Esophagus muscularis mucosa (tissue), 4 donors: ENCODE measurements around the gene TSEN54. TPM values are rescaled to one million over a fixed set of nuclear protein-coding genes. Genes with fewer than 3 reads are reported as not detected.

ENCODE experiments used
- DNase-seq: peaks from one replicate; pipeline ENCODE4 v3.0.0-alpha.2; 2017; ENCODE audit errors: extremely low spot score
- H3K27ac ChIP-seq, 4 donors: fragments of 200-600 bp; sonication (generic); replicated peaks in 1 of 4; 1 replicate in 3 of 4; 2 replicates in 1 of 4; pipeline ENCODE4 v1.5.1; 2016 to 2019; ENCODE audit warnings: mild to moderate bottlenecking in 1 of 4
- H3K27me3 ChIP-seq, 4 donors: fragments of 200-600 bp; sonication (generic); one replicate each; pipeline versions ENCODE4 v1.5.1 to v1.6.0; 2016 to 2019
- H3K36me3 ChIP-seq, 4 donors: fragments of 200-600 bp; sonication (generic); one replicate each; pipeline ENCODE4 v1.5.1; 2016 to 2019
- H3K4me1 ChIP-seq, 4 donors: fragments of 200-600 bp; sonication (generic); one replicate each; pipeline ENCODE4 v1.5.1; 2016 to 2019
- H3K4me3 ChIP-seq, 4 donors: fragments of 200-600 bp; sonication (generic); 1 replicate in 2 of 4; 2 replicates in 2 of 4; pipeline ENCODE4 v1.5.1; 2016 to 2019; ENCODE audit warnings: mild to moderate bottlenecking in 4 of 4, moderate library complexity in 1 of 4
- H3K9me3 ChIP-seq, 4 donors: fragments of 200-600 bp; sonication (generic); 1 replicate in 3 of 4; 2 replicates in 1 of 4; pipeline ENCODE4 v1.5.1; 2016 to 2019
- EP300 ChIP-seq: sonication (generic); formaldehyde crosslinking; IDR thresholded peaks from one replicate; pipeline ENCODE4 v1.6.1; 2017; ENCODE audit warnings: antibody characterized with exemption
- POLR2A ChIP-seq: fragments of 450-650 bp; IDR thresholded peaks from one replicate; pipeline ENCODE4 v1.6.1; 2017; ENCODE audit warnings: antibody characterized with exemption, moderate library complexity, mild to moderate bottlenecking, low read depth
- POLR2AphosphoS5 ChIP-seq, 2 donors: sonication (generic); formaldehyde crosslinking; IDR thresholded peaks; one replicate each; pipeline ENCODE4 v1.6.1; 2017; ENCODE audit warnings: antibody characterized with exemption in 2 of 2
- WGBS: methylation state at CpG from one replicate; pipeline ENCODE4 v1.1.5; 2018; 5-methylcytosine and 5-hydroxymethylcytosine counted together
- intact Hi-C: fragments of 100-400 bp; cut with DNase I; formaldehyde crosslinking; loops from one replicate; pipeline ENCODE4 v1.15.1; 2023
- total RNA-seq, 4 donors: library from RNA; depleted of rRNA; stranded (reverse); fragments of >200 nt; gene quantifications; one replicate each; pipeline versions ENCODE4 v1.1.0 to v1.2.1, GENCODE V29; 2016
- TF ChIP-seq, protein P1 (sequence below), 3 experiments: fragments of 200-600 bp in 2 of 3; fragments of 450-650 bp in 1 of 3; sonication (generic) in 2 of 3; IDR thresholded peaks; one replicate each; pipeline ENCODE4 v1.5.1; 2017 to 2019; ENCODE audit warnings: antibody characterized with exemption in 3 of 3, mild to moderate bottlenecking in 2 of 3, moderate library complexity in 1 of 3

TSEN54 gene
- total RNA-seq, 4 donors from 2014 or later, result 14.5 to 32.1 (median 24.1) TPM

DNA sequence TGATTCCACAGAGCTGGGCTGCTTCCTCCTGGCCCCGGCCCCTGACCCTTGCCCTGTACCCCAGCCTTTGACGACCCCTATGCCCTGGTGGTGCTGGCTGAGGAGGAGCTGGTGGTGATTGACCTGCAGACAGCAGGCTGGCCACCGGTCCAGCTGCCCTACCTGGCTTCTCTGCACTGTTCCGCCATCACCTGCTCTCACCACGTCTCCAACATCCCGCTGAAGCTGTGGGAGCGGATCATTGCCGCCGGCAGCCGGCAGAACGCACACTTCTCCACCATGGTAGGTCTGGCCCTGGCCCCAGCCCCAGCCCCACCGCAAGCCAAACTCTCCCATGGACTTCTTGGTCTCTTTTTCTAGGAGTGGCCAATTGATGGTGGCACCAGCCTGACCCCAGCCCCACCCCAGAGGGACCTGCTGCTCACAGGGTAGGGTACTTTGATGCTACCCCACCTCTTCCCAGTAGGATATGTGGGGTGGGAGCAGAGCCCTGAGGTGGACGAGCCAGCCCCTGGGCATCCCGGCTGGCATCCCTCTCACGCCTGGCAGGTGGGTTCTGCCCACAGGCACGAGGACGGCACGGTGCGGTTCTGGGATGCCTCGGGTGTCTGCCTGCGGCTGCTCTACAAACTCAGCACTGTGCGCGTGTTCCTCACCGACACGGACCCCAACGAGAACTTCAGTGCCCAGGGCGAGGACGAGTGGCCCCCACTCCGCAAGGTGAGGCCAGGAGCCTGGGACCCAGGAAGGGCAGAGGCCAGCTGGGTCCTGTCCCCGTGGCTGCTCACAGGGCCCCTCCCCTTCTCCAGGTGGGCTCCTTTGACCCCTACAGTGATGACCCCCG, 52.3 kb downstream of the TSEN54 start:
- intact Hi-C loops, result no loop called here
- Histone ChIP-seq H3K4me1 (no peaks in the 10 kb centered on the region), H3K4me3 (no peak overlapping the region), H3K36me3 (peaks cover 0 to 12% (median 4%) of the 10 kb centered on the region in 4 donors), H3K9me3 (no peaks in the 10 kb centered on the region), H3K27me3 (no peaks in the 10 kb centered on the region), H3K27ac (no peak overlapping the region)
- TF ChIP-seq EP300, result no peak
- no peak for DNase-seq
- 94% methylated on average over 20 of the region's 31 CpGs for WGBS

DNA sequence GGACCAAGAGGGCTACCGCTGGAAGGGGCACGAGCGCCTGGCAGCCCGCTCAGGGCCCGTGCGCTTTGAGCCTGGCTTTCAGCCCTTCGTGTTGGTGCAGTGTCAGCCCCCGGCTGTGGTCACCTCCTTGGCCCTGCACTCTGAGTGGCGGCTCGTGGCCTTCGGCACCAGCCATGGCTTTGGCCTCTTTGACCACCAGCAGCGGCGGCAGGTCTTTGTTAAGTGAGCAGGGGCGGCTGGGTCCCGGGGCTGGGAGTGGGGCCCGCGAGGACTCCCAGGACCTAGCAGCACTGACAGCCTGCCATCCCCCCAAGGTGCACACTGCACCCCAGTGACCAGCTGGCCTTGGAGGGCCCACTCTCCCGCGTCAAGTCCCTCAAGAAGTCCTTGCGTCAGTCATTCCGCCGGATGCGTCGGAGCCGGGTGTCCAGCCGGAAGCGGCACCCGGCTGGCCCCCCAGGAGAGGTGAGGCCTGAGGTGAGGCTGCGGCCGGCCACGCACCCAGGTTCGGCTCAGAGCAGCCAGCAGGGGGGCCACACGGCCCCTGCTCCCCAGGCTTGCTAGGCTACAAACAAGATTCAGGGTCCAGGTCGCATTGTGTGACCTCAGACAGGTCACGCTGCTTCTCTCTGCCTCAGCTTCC, 53.8 kb downstream of the TSEN54 start:
- 90% methylated on average over 7 of the region's 35 CpGs for WGBS
- H3K27ac ChIP-seq, result no peak overlapping the region
- TF ChIP-seq EP300 (no peak), POLR2A (no peak), POLR2AphosphoS5 (IDR thresholded peaks at IDR 0.05) (no peak)
- TF ChIP-seq, protein P1, sequence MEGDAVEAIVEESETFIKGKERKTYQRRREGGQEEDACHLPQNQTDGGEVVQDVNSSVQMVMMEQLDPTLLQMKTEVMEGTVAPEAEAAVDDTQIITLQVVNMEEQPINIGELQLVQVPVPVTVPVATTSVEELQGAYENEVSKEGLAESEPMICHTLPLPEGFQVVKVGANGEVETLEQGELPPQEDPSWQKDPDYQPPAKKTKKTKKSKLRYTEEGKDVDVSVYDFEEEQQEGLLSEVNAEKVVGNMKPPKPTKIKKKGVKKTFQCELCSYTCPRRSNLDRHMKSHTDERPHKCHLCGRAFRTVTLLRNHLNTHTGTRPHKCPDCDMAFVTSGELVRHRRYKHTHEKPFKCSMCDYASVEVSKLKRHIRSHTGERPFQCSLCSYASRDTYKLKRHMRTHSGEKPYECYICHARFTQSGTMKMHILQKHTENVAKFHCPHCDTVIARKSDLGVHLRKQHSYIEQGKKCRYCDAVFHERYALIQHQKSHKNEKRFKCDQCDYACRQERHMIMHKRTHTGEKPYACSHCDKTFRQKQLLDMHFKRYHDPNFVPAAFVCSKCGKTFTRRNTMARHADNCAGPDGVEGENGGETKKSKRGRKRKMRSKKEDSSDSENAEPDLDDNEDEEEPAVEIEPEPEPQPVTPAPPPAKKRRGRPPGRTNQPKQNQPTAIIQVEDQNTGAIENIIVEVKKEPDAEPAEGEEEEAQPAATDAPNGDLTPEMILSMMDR (IDR thresholded peaks at IDR 0.05), result no peak

DNA sequence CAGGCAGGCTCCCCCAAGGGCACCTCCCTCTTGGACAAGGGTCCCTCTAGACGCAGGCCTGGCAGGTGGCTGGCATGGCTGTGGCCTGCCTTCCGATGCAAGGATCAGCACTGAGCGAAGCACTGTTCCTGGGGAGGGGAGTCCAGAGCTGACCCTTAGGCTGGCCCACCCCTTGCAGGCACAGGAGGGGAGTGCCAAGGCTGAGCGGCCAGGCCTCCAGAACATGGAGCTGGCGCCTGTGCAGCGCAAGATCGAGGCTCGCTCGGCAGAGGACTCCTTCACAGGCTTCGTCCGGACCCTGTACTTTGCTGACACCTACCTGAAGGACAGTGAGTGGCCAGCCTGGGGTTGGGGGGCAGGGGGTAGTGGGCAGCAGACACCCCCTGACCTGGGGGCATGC, 54.4 kb downstream of the TSEN54 start:
- Histone ChIP-seq H3K36me3 (peaks cover 0 to 2% (median 0%) of the 10 kb centered on the region in 4 donors), H3K9me3 (no peaks in the 10 kb centered on the region), H3K27me3 (no peaks in the 10 kb centered on the region), H3K4me3 (no peak overlapping the region), H3K27ac (peak overlapping the region in 1 of 4 donors; percentile 25), H3K4me1 (no peaks in the 10 kb centered on the region)
- intact Hi-C loops, result no loop called here
- DNase-seq, result no peak
- no peak for TF ChIP-seq POLR2AphosphoS5 (IDR thresholded peaks at IDR 0.05)
- TF ChIP-seq POLR2A, result no peak
- TF ChIP-seq, protein P1 (IDR thresholded peaks at IDR 0.05), result no peak
- TF ChIP-seq EP300, result no peak
- 100% methylated on average over 1 of the region's 11 CpGs for WGBS

More for the DNA sequence above, 53.8 kb downstream of the TSEN54 start:
- Histone ChIP-seq H3K27me3 (no peaks in the 10 kb centered on the region), H3K9me3 (no peaks in the 10 kb centered on the region), H3K4me3 (no peak overlapping the region), H3K4me1 (no peaks in the 10 kb centered on the region), H3K36me3 (peaks cover 0 to 2% (median 0%) of the 10 kb centered on the region in 4 donors)
- DNase-seq, result no peak
- intact Hi-C loops, result no loop called here

DNA sequence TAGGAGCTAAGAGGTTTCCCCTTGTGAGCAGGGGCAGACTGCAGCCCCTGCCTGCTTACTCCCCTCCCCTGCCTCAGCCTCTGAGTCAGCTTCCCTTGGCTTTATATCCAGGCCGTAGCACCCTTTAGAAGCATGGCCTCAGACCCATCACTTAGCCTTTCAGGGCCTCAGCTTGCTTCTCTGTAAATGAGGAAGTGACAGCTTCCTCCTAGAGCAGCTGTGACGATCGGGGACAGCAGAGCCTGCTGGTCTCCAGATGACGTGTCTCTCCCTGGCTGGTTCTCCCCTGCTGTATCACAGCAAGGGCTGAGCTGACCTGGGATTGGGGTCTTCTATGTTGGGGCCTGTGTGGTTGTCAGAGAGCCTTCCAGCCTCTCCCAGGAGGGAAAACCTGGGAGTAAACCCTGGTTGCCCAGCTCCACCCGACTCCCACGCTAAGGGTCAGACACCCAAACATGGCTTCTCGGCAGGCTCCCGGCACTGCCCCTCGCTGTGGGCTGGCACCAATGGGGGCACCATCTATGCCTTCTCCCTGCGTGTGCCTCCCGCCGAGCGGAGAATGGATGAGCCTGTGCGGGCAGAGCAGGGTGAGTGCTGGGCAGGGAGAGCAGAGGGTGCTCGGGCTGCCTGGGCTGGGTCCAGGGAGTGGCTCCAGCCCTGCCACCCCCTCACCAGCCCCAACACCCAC, 55.0 kb downstream of the TSEN54 start:
- WGBS, result 84% methylated on average over 15 of the region's 15 CpGs
- Histone ChIP-seq H3K4me3 (no peak overlapping the region), H3K27ac (peak overlapping the region in 1 of 4 donors; percentile 39), H3K4me1 (no peaks in the 10 kb centered on the region), H3K36me3 (peaks cover 0 to 2% (median 0%) of the 10 kb centered on the region in 4 donors), H3K27me3 (no peaks in the 10 kb centered on the region), H3K9me3 (no peaks in the 10 kb centered on the region)
- intact Hi-C loops, result no loop called here
- DNase-seq, result no peak
- TF ChIP-seq POLR2A, result no peak
- TF ChIP-seq POLR2AphosphoS5 (IDR thresholded peaks at IDR 0.05), result no peak
- TF ChIP-seq, protein P1 (IDR thresholded peaks at IDR 0.05), result no peak
- TF ChIP-seq EP300, result no peak

DNA sequence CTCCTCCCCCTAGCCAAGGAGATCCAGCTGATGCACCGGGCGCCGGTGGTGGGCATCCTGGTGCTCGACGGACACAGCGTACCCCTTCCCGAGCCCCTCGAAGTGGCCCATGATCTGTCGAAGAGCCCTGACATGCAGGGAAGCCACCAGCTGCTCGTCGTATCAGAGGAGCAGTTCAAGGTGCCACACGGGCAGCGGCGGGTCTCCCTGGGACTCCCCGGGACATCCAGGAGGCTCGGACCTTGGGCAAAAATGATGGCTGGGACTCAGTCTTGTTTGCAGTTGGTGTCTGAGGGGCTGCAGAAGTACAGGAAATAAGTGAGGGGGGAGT, 55.5 kb downstream of the TSEN54 start:
- WGBS, result 97% methylated on average over 11 of the region's 16 CpGs
- Histone ChIP-seq H3K9me3 (no peaks in the 10 kb centered on the region), H3K27me3 (no peaks in the 10 kb centered on the region), H3K4me1 (no peaks in the 10 kb centered on the region), H3K4me3 (no peak overlapping the region), H3K36me3 (peaks cover 0 to 2% (median 0%) of the 10 kb centered on the region in 4 donors), H3K27ac (peak overlapping the region in 1 of 4 donors; percentile 39)
- intact Hi-C loops, result no loop called here
- no peak for TF ChIP-seq EP300
- no peak for TF ChIP-seq POLR2AphosphoS5 (IDR thresholded peaks at IDR 0.05)
- TF ChIP-seq, protein P1 (IDR thresholded peaks at IDR 0.05), result no peak
- TF ChIP-seq POLR2A, result no peak
- no peak for DNase-seq
